Caco-2 (cell line): ENCODE measurements around the gene KRTAP5-10. TPM values are rescaled to one million over a fixed set of nuclear protein-coding genes. Genes with fewer than 3 reads are reported as not detected.

Source experiments
- BruUV-seq: library from RNA; stranded (reverse); fragments of 400-500 nt; replicated peaks from 2 replicates; lab custom pipeline; 2021; lab: Mats Ljungman, UMichigan
- CTCF ChIA-PET: fragments of 300-600 bp; sonication (Branson Sonifier 250); formaldehyde crosslinking; loops from one replicate; lab custom pipeline; 2022; ENCODE audit warnings: antibody characterized with exemption; lab: Charles Lee
- POLR2A ChIA-PET: fragments of 300-600 bp; sonication (Branson Sonifier 250); formaldehyde crosslinking; loops from one replicate; lab custom pipeline; 2022; ENCODE audit warnings: antibody characterized with exemption; lab: Charles Lee
- DNase-seq, 2 experiments: peaks; one replicate each; pipeline versions ENCODE4 v3.0.0 to v3.0.0-alpha.2; 2020 to 2022
- H3K27me3 ChIP-seq: replicated peaks from 2 replicates; pipeline ENCODE4 v1.6.0; 2011; ENCODE audit warnings: low read length; ENCODE audit not compliant: control insufficient read depth, insufficient read depth
- H3K36me3 ChIP-seq: 2 replicates; pipeline ENCODE4 v1.5.1; 2011; ENCODE audit warnings: low read length; ENCODE audit not compliant: control insufficient read depth, insufficient read depth
- H3K4me1 ChIP-seq: fragments of 250-450 bp; sonication (Bioruptor Pico); 2 replicates; pipeline ENCODE4 v1.5.1; 2020; ENCODE audit warnings: mild to moderate bottlenecking
- H3K4me3 ChIP-seq: 2 replicates; pipeline ENCODE4 v1.5.1; 2011; ENCODE audit warnings: low read depth, mild to moderate bottlenecking, control low read depth, low read length
- H3K9me3 ChIP-seq: fragments of 250-450 bp; sonication (Bioruptor Pico); 2 replicates; pipeline ENCODE4 v1.5.1; 2020; ENCODE audit warnings: mild to moderate bottlenecking, moderate library complexity
- H3K27ac Mint-ChIP-seq: one replicate; pipeline ENCODE4 v1.8.0; 2022; ENCODE audit warnings: mixed read lengths; ENCODE audit not compliant: unreplicated experiment
- H3K27me3 Mint-ChIP-seq: one replicate; pipeline ENCODE4 v1.8.0; 2022; ENCODE audit warnings: mixed read lengths; ENCODE audit not compliant: insufficient read depth, unreplicated experiment
- H3K36me3 Mint-ChIP-seq: one replicate; pipeline ENCODE4 v1.8.0; 2022; ENCODE audit warnings: mild to moderate bottlenecking, mixed read lengths; ENCODE audit not compliant: insufficient read depth, unreplicated experiment
- H3K4me1 Mint-ChIP-seq: one replicate; pipeline ENCODE4 v1.8.0; 2022; ENCODE audit warnings: low read depth, mixed read lengths; ENCODE audit not compliant: unreplicated experiment
- H3K4me3 Mint-ChIP-seq: one replicate; pipeline ENCODE4 v1.8.0; 2022; ENCODE audit warnings: mild to moderate bottlenecking, moderate library complexity, mixed read lengths; ENCODE audit not compliant: unreplicated experiment
- H3K9me3 Mint-ChIP-seq: one replicate; pipeline ENCODE4 v1.8.0; 2022; ENCODE audit warnings: mixed read lengths; ENCODE audit not compliant: unreplicated experiment
- intact Hi-C: fragments of 100-400 bp; cut with micrococcal nuclease; formaldehyde crosslinking; loops from one replicate; pipeline ENCODE4 v1.10.0; 2022; ENCODE audit not compliant: unreplicated experiment
- total RNA-seq: library from RNA; stranded (reverse); gene quantifications from 2 replicates; pipeline ENCODE4 v1.2.3, GENCODE V29; 2022
- TF ChIP-seq, protein P1 (sequence below), 2 experiments: fragments of 200-600 bp in 1 of 2; IDR thresholded peaks; 1 replicate in 1 of 2; 2 replicates in 1 of 2; pipeline versions ENCODE4 v1.5.1 to v1.8.0; 2011 to 2022; ENCODE audit warnings: antibody characterized with exemption in 1 of 2, control low read depth in 1 of 2, inconsistent platforms in 1 of 2, low read depth in 1 of 2, low read length in 1 of 2, mild to moderate bottlenecking in 1 of 2, moderate library complexity in 1 of 2; ENCODE audit not compliant: insufficient read depth in 1 of 2, severe bottlenecking in 1 of 2, unreplicated experiment in 1 of 2

The KRTAP5-10 gene
- total RNA-seq, 1 experiment from 2014 or later = not detected

DNA sequence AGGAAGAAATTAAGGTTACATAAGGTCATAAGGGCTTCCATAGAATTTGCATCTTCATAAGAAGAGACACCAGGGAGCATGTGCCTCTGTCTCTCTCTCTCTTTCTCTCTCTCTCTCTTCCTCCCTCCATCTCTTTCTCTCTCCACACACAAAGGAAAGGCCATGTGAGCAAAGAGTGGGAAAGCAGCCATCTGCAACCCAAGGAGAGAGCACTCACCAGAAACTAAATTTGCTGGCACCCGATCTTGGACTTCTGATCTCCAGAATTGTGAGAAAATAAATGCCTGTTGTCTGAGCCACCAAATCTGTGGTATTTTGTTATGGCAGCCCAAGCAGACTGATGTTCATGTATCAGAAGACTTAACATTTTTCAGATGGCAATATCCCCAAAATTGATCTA lies 6.4 kb upstream of the KRTAP5-10 start:
- H3K4me3 Mint-ChIP-seq = no peak overlapping the region
- no peaks in the 10 kb centered on the region for H3K36me3 ChIP-seq
- H3K4me1 Mint-ChIP-seq = peaks cover 7% of the 10 kb centered on the region
- no peaks in the 10 kb centered on the region for H3K4me1 ChIP-seq
- H3K4me3 ChIP-seq = no peak overlapping the region
- peaks cover 16% of the 10 kb centered on the region for H3K27me3 Mint-ChIP-seq
- H3K9me3 ChIP-seq = peaks cover 6% of the 10 kb centered on the region
- TF ChIP-seq, protein P1, sequence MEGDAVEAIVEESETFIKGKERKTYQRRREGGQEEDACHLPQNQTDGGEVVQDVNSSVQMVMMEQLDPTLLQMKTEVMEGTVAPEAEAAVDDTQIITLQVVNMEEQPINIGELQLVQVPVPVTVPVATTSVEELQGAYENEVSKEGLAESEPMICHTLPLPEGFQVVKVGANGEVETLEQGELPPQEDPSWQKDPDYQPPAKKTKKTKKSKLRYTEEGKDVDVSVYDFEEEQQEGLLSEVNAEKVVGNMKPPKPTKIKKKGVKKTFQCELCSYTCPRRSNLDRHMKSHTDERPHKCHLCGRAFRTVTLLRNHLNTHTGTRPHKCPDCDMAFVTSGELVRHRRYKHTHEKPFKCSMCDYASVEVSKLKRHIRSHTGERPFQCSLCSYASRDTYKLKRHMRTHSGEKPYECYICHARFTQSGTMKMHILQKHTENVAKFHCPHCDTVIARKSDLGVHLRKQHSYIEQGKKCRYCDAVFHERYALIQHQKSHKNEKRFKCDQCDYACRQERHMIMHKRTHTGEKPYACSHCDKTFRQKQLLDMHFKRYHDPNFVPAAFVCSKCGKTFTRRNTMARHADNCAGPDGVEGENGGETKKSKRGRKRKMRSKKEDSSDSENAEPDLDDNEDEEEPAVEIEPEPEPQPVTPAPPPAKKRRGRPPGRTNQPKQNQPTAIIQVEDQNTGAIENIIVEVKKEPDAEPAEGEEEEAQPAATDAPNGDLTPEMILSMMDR (IDR thresholded peaks at IDR 0.05; ENCODE audit: insufficient read depth in 1 of 2, low read depth in 1 of 2, low read length in 1 of 2, severe bottlenecking in 1 of 2, unreplicated experiment in 1 of 2) = no peak
- ChIA-PET CTCF (no interaction called here), POLR2A (no interaction called here)
- no peaks in the 10 kb centered on the region for H3K36me3 Mint-ChIP-seq
- H3K9me3 Mint-ChIP-seq = peaks cover 19% of the 10 kb centered on the region
- no TSS peak for BruUV-seq
- H3K27ac Mint-ChIP-seq = no peak overlapping the region
- no peaks in the 10 kb centered on the region for H3K27me3 ChIP-seq
- intact Hi-C loops = no loop called here
- no peak for DNase-seq

DNA sequence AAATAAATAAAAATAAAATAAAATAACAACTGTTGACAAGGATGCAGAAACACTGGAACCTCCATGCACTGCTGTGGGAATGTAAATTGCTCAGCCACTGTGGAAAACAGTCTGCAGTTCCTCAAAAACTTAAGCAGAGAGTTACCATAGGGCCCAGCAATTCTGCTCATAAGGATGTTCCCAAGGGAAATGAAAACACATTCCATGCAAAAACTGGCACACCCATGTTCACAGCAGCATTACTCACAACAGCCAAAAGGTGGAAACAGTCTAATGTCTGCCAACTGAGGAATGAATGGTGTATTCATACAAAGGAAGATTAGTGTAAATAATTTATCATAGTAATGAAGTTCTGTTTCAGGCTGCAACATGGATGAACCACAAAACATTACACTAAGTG lies 3.2 kb upstream of the KRTAP5-10 start:
- no peaks in the 10 kb centered on the region for H3K36me3 Mint-ChIP-seq
- peaks cover 19% of the 10 kb centered on the region for H3K9me3 Mint-ChIP-seq
- intact Hi-C loops = loop anchor here (2.0 kb wide), 2 partner anchors 73 to 109 kb away; partner anchors contain the start of gene NADSYN1
- Histone ChIP-seq H3K36me3 (no peaks in the 10 kb centered on the region), H3K9me3 (peaks cover 6% of the 10 kb centered on the region), H3K27me3 (no peaks in the 10 kb centered on the region), H3K4me1 (no peaks in the 10 kb centered on the region), H3K4me3 (no peak overlapping the region)
- H3K4me1 Mint-ChIP-seq = peaks cover 7% of the 10 kb centered on the region
- POLR2A ChIA-PET = no interaction called here
- TF ChIP-seq, protein P1 (IDR thresholded peaks at IDR 0.05; ENCODE audit: insufficient read depth in 1 of 2, low read depth in 1 of 2, low read length in 1 of 2, severe bottlenecking in 1 of 2, unreplicated experiment in 1 of 2) = no peak
- peaks cover 20% of the 10 kb centered on the region for H3K27me3 Mint-ChIP-seq
- no peak for DNase-seq
- H3K27ac Mint-ChIP-seq = no peak overlapping the region
- CTCF ChIA-PET = interaction anchor here (1.9 kb wide), 1 partner anchor 109 kb away, joined by 19 read pairs; the partner anchor contains the start of gene NADSYN1
- no TSS peak for BruUV-seq
- H3K4me3 Mint-ChIP-seq = no peak overlapping the region

DNA sequence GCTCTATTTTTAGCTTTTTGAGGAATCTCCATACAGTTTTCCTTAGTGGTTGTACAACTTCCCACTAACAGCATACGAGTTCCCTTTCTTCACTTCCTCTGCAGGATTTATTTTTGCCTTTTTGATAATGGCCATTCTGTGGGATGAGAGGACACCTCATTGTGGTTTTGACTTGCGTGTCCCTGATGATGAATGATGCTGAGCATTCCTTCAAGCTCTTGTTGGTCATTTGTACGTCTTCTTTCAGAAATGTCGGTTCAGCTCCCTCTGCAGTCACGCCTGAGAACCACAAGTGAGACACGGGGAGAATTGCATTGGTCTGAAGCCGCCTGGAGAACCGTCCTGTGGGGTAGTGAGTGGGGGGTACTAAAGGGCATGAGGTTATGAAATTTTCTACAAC lies 2.0 kb upstream of the KRTAP5-10 start:
- H3K4me3 ChIP-seq = no peak overlapping the region
- no TSS peak for BruUV-seq
- Mint-ChIP-seq H3K36me3 (no peaks in the 10 kb centered on the region), H3K27me3 (peaks cover 20% of the 10 kb centered on the region), H3K27ac (no peak overlapping the region), H3K9me3 (peaks cover 19% of the 10 kb centered on the region), H3K4me1 (peaks cover 7% of the 10 kb centered on the region), H3K4me3 (no peak overlapping the region)
- ChIA-PET CTCF (interaction anchor here (0.6 to 1.9 kb wide), 19 partner anchors 9 to 477 kb away, joined by 3 to 24 read pairs (median 4); partner anchors contain the start of genes DHCR7 and NADSYN1), POLR2A (interaction anchor here (1.0 kb wide), 1 partner anchor 115 kb away, joined by 4 read pairs; the partner anchor contains the start of gene DHCR7)
- intact Hi-C loops = loop anchor here (2.0 kb wide), 2 partner anchors 75 to 111 kb away; partner anchors contain the start of gene NADSYN1
- TF ChIP-seq, protein P1 (IDR thresholded peaks at IDR 0.05; ENCODE audit: insufficient read depth in 1 of 2, low read depth in 1 of 2, low read length in 1 of 2, severe bottlenecking in 1 of 2, unreplicated experiment in 1 of 2) = peak; percentile 81
- DNase-seq = peak; percentile 74 to 76
- H3K4me1 ChIP-seq = no peaks in the 10 kb centered on the region
- no peaks in the 10 kb centered on the region for H3K9me3 ChIP-seq
- no peaks in the 10 kb centered on the region for H3K36me3 ChIP-seq
- H3K27me3 ChIP-seq = no peaks in the 10 kb centered on the region
